Right lung (tissue), 5 donors: Measurements from ENCODE around the gene MRPL23. TPM values are rescaled to one million over a fixed set of nuclear protein-coding genes. Genes with fewer than 3 reads are reported as not detected.
"Not testable (repeated sequence)": the region's sequence is repeated elsewhere in the genome, so short reads cannot be mapped to it uniquely, and the experiment has no call there.

Experiments used
- DNase-seq, 2 donors: peaks; one replicate each; pipeline ENCODE4 v3.0.0-alpha.2; 2013
- polyA plus RNA-seq, 5 donors: library from polyadenylated mRNA; unstranded; fragments of 120-200 nt; gene quantifications; one replicate each; pipeline versions ENCODE4 v1.2.1 to v1.2.3, GENCODE V29; 2013; ENCODE audit warnings: inconsistent platforms in 1 of 5, low replicate concordance in 1 of 5; ENCODE audit not compliant: insufficient read length in 5 of 5, insufficient read depth in 1 of 5

The MRPL23 gene
- polyA plus RNA-seq, 5 donors, result 33.3 to 60.5 (median 54.7) TPM

DNA sequence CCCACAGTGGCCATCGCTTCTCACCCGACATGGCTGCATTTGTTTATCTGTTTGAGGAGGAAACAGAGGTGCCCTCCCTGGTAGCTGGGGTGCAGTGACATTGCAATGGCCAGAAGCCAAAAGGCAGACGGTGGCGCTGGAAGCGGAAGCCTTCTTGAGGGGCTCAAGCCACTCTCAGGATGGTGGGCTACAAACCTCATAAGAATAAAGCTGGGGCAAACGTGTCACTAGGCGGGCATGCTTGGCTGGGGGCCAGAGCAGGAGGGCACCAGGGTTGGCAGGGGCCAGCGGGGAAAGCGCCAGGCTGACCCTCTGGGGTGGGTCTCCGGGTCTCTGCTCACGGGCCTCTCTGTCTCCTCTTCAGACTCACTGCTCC, 15.0 kb upstream of the MRPL23 start:
- no peak for DNase-seq

- DNase-seq, result no peak
These were observed 14.5 kb upstream of the MRPL23 start for GRCh38 chr11:1932681-1933080.

DNA sequence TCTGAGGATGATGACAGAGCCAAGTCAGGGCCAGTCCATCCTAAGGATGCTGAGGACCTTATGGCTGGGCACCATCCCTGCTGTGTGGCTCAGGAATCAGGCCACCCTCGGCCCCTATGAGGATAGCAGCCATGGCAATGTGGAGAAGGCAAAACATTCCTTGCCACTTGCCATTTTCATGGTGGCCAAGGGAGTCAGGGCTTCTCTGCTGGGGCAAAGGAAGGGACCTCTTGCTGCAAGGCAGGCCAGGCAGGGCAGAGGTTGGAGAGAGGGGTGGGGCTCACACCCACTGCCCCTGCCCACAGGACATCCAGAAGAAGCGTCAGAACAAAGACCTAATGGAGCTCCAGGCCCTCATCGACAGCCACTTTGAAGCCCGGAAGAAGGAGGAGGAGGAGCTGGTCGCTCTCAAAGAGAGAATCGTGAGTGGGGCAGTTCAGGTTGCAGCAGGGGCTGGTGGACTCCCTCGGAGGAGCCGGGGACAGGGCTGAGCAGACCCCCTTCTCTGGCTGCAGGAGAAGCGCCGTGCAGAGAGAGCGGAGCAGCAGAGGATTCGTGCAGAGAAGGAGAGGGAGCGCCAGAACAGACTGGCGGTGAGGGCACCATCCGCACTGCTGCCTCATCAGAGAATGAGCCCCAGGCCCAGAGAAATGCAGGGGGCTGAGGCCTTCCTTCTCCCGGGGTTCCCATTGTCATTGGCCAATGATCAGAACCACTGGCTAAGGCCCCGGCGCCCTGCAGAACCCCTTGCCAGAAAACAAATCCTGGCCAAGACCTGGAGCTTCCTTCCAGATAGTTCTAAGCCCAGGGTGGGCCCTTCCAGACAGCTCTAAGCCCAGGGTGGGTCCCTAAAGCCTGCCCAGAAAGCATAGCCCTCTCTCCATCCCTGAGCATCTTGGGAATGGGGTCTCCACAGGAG, 13.5 kb upstream of the MRPL23 start:
- no peak for DNase-seq

DNA sequence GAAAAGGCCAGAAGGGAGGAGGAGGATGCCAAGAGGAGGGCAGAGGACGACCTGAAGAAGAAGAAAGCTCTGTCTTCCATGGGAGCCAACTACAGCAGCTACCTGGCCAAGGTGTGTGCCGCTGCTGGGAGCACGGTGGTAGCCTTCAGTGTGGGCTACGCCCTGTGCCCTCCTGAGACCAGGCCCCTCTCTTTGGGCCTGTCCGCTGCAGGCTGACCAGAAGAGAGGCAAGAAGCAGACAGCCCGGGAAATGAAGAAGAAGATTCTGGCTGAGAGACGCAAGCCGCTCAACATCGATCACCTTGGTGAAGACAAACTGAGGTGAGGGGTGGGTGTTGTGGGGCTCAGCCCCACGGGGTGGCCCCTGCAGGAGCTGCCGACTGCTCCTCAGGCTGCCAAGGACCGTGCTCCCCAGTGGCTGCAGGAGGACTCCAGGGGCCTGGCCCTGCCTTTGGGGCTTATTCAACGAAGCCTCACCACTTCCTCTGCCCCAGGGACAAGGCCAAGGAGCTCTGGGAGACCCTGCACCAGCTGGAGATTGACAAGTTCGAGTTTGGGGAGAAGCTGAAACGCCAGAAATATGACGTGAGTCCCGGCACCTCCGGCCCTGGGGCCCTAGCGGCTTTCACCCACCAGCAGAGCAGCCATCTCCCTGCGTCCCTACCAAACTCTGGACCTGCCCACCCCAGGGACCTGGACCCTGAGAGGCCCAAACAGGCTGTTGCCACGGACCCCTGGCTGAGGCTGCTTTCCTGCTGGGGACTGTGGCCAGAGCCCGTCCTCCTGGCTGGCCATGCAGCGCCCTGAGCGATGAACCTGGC, 12.6 kb upstream of the MRPL23 start:
- DNase-seq, result no peak

GRCh38 chr11:1935156-1936071, 11.7 kb upstream of the MRPL23 start:
- DNase-seq, result no peak

DNA sequence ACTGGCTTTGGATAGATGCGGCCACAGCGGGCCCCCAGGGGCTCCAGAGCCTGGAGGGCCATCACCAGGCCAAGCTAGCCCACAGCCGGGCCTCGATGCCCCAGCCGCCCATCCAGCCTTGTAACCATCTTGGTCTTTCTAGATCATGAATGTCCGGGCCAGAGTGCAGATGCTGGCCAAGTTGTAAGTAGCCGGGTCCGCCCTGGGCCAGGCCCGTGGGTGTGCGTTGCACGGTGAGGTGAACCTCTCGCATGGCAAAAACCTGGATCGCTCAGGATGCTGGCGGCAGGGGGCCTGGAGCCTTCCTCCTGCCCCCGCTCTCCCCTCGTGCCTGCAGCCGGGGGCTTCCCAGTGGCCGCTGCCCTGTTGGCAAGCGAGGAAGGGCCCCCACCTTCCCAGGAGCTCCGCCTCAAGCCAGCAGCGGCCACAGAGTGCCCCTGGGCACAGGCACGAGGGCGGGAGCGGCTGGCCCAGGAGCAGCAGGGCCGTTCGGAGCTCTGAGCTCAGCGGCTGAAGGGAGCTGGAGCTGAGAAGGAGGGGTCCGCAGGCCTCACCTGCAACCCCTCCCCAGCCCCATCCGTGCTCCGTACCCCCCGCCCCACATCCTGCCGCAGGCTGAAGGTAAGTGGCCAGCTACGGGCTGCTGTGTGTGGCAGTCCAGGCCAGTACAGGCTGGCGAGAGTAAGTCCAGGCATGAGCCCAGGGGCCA, 10.9 kb upstream of the MRPL23 start:
- DNase-seq, result no peak

DNA sequence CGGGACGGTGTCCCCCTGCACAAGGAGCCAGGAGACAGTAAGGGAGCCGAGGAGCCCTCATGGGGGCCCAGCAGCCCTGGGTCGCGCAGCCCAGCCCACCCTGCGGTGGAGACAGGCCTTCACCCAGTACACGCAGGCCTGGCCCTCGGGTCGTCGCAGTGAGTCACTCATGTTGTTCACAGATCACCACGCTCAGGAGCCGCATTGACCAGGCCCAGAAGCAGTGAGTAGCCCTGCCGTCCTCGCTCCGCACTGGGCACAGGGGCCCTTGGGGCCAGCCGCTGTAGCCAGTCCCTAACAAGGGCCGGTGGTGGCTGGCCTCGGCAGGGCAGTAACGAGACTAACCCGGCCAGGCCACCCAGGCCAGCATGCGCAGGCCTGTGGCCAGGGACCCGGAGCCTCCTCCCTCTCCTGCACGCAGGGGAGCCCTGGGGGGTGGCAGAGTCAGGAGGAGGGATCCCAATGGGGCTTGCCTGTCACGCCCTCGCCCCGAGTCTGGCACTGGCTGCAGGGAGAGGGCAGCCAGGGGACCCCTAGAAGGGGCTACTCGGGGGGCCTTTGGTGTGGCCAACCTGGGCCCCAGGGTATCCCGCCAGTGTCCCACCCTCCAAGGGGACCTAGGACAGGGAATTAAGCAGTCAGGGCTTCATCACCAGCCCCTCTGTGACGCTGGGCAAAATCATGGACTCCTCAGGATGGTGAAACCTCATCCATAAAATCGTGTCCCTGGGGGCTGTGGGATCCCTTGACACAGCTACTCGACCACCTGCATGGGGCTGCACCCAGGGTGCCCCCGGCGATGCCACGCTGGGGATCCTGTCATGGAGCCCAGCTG, 10.1 kb upstream of the MRPL23 start:
- no peak for DNase-seq

GRCh38 chr11:1937616-1938342, 9.4 kb upstream of the MRPL23 start:
- DNase-seq, result no peak

DNA sequence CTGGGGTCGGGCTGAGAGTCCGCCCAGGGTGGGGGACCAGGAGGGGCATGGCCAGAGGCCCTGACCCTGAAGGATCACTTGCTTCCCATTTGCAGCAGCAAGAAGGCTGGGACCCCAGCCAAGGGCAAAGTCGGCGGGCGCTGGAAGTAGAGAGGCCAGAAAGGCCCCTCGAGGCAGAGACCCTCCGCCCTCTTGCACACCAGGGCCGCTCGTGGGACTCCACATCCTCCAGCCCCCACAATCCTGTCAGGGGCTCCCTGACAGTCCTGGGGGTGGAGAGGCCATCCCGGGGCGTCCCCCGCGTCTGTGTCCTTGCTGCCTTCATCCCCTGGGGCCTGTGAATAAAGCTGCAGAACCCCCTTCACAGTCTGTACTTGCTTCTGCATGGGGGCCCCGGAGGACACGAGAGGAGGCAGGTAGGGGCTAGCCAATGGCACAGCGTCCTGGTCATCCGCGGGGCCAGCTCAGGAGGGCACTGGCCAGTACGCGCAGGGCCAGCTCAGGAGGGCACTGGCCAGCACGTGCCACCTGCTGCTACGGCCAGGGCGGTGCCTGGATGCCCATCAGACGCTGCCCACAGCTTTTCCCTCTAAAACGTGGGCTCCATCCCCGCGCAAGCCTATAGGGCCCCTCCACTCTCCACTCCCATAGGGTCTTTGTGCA, 8.7 kb upstream of the MRPL23 start:
- no peak for DNase-seq

GRCh38 chr11:1939006-1939625, 8.0 kb upstream of the MRPL23 start:
- DNase-seq, result no peak

DNA sequence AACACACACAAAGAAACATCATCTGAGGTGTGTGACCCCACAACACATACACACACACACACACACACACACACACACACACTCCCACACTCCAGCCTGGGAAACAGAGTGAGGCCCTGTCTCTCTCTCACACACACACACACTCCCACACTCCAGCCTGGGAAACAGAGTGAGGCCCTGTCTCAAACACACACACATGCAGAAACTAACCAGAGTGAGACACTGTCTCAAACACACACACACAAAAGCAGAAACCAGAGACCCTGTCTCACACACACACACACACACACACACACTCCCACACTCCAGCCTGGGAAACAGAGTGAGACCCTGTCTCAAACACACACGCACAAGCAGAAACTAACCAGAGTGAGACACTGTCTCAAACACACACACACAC, 7.3 kb upstream of the MRPL23 start:
- not testable (repeated sequence) for DNase-seq

DNA sequence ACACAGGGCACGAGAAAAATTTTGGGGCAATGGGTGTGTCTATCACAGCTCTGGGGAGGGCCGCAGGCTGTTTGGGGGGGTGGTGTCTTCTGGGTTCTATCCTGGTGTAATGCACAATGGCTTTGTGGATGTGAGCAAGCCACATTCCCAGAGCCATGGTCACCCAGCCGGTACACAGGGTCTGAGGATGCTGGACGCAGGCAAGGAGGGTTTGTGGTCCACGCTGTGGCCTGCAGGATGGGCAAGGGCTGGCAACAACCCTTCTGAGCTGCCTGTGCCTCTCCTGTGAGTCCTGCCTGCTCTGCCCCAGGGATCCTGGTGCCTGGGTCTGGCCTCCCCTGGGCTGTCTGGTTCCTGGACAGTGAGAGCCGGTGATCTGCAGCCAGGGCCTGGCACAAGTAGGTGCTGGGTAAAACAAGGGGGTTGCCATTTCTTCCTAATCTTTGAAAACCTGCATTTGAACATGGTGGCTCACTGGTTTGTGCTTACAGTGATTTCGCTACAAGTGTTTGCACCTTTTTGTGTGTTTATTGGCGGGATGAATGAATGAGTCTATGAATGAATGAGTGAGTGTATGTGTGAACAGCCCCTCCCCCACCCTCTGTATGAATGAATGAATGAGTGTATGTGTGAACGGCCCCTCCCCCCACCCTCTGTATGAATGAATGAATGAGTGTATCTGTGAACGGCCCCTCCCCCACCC, 4.4 kb upstream of the MRPL23 start:
- no peak for DNase-seq

- DNase-seq, result no peak
These were observed 3.6 kb upstream of the MRPL23 start for GRCh38 chr11:1943576-1943975.

DNA sequence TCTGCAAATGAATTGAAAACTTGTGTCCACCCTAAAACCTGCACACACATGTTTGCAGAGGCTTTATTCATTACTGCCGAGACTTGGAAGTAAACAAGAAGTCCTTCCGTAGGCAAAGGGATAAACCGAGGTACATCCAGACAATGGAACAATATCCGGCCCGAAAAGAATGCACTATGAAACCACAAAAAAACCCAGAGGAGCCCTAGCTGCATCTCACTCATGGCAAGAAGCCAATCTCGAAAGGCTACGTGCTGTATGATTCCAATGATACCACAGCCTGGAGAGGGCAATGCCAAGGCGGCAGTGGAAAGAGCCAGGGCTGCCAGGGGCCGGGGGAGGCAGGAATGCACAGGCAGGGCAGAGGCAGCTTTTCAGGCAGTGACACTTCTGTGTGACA, 3.2 kb upstream of the MRPL23 start:
- no peak for DNase-seq

DNA sequence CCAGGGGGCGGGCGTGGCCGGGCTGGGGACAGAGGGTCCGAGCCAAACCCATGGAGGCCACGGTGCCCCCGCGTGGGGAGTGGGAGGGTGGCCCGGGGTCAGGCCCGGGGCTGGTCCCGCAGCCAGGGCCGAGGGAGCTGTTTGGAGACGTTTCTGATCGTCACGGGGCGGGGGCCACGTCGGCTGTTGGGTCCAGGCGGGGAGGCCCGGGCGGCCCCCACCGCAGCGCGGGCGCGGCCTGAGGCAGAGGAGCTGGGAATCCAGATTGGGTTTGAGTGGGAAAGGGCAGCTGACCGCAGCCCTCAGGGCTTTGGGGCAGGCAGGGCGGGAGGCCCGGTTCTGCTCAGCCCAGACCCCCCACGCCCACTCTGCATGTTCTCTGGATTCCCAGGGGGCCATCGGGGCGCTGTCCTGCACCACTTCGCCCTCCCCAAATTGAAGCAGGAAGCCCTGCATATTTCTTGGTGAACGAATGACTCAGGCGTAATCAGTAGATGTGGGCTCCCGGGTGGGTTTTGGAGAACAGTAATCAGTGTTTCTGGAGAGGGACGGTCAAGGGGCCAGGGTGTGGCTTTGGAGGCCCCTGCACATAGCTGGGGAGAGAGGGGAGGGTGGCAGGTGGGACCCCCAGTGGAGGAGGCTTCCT, 583 bp downstream of the MRPL23 start:
- DNase-seq, result no peak

GRCh38 chr11:1948389-1948788, 1.3 kb downstream of the MRPL23 start:
- DNase-seq, result no peak

GRCh38 chr11:1949302-1949701, 2.2 kb downstream of the MRPL23 start:
- DNase-seq, result no peak
